Lower leg skin (tissue), 4 donors: Measurements from ENCODE around the gene OSTN. TPM values are rescaled to one million over a fixed set of nuclear protein-coding genes. Genes with fewer than 3 reads are reported as not detected.

Source experiments
- DNase-seq, 2 donors: peaks; one replicate each; pipeline ENCODE4 v3.0.0-alpha.2; 2019; ENCODE audit warnings: low spot score in 2 of 2
- H3K4me3 ChIP-seq: fragments of 200-600 bp; sonication (generic); 2 replicates; pipeline ENCODE4 v1.5.1; 2017; ENCODE audit warnings: mild to moderate bottlenecking, low read depth; ENCODE audit not compliant: poor library complexity, severe bottlenecking
- POLR2A ChIP-seq, 2 donors: fragments of 450-650 bp; IDR thresholded peaks; one replicate each; pipeline ENCODE4 v1.6.1; 2016 to 2017; ENCODE audit warnings: antibody characterized with exemption in 2 of 2, mild to moderate bottlenecking in 1 of 2, moderate library complexity in 1 of 2
- WGBS, 2 donors: methylation state at CpG; one replicate each; pipeline ENCODE4 v1.1.5; 2018; 5-methylcytosine and 5-hydroxymethylcytosine counted together
- intact Hi-C: fragments of 100-400 bp; cut with DNase I; formaldehyde crosslinking; loops from one replicate; pipeline ENCODE4 v1.15.0; 2023; ENCODE audit warnings: low total_unique reads
- total RNA-seq, 4 donors: library from RNA; depleted of rRNA; stranded (reverse); fragments of >200 nt; gene quantifications; one replicate each; pipeline ENCODE4 v1.1.0, GENCODE V29; 2016
- TF ChIP-seq, protein P1 (sequence below), 3 donors: fragments of 450-650 bp; IDR thresholded peaks; one replicate each; pipeline ENCODE4 v1.5.1; 2016; ENCODE audit warnings: antibody characterized with exemption in 3 of 3, mild to moderate bottlenecking in 3 of 3, moderate library complexity in 2 of 3

OSTN gene
- total RNA-seq, 4 donors from 2014 or later = not detected

- TF ChIP-seq, protein P1, sequence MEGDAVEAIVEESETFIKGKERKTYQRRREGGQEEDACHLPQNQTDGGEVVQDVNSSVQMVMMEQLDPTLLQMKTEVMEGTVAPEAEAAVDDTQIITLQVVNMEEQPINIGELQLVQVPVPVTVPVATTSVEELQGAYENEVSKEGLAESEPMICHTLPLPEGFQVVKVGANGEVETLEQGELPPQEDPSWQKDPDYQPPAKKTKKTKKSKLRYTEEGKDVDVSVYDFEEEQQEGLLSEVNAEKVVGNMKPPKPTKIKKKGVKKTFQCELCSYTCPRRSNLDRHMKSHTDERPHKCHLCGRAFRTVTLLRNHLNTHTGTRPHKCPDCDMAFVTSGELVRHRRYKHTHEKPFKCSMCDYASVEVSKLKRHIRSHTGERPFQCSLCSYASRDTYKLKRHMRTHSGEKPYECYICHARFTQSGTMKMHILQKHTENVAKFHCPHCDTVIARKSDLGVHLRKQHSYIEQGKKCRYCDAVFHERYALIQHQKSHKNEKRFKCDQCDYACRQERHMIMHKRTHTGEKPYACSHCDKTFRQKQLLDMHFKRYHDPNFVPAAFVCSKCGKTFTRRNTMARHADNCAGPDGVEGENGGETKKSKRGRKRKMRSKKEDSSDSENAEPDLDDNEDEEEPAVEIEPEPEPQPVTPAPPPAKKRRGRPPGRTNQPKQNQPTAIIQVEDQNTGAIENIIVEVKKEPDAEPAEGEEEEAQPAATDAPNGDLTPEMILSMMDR (IDR thresholded peaks at IDR 0.05) = no peak
- no peak for TF ChIP-seq POLR2A (IDR thresholded peaks at IDR 0.05)
- DNase-seq = no peak
- H3K4me3 ChIP-seq = no peak overlapping the region
- intact Hi-C loops = no loop called here
Observed at GRCh38 chr3:191192941-191193340, 6.1 kb upstream of the OSTN start.

DNA sequence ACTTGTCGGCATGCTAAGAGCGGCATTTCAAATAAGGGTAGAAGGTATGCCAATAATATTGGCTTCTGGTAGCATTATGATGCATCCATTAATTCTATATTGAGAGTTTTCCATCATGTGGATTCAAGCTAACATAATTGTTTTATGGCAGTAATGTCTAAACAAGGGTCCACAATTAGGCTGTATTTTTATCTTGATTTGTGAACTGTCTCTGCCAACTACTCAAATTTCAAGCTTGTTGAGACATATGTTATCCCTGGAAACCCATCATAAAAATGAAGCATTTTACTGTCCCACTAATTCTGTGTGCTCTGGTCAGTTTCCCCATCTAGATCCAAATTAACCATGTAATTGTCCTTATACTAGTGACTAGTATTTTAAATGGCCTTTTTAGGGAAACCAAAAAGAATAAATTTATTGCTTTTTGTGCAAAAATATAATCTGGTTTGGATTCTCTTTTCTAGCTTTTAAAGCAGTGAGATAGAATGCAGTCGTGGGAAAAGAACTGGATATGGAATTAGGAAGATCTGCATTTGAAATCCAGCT lies 1.2 kb upstream of the OSTN start:
- no peak overlapping the region for H3K4me3 ChIP-seq
- DNase-seq = no peak
- 52 to 63% methylated on average over 3 of the region's 3 CpGs for WGBS, 2 donors
- no peak for TF ChIP-seq POLR2A (IDR thresholded peaks at IDR 0.05)
- TF ChIP-seq, protein P1 (IDR thresholded peaks at IDR 0.05) = no peak
- intact Hi-C loops = no loop called here

DNA sequence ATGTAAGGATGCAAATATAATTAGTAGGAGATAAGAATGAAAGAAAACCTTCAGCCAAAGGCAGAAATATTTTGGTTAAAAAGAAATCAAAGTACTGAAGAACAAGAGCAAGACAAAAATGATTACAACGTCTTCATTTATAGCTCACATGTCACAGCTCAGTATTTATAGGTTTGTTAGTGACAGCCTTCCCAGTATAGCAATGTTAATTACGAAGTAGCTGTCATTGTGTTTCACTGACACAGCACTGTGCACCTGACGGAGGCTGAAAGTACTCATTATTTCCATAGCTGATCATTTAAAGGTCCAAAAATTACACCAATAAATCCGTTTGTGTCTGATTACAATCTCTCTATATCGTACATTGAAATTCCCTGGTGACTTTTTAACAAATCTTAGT lies 561 bp upstream of the OSTN start:
- 26 to 35% methylated on average over 5 of the region's 5 CpGs for WGBS, 2 donors
- H3K4me3 ChIP-seq = no peak overlapping the region
- TF ChIP-seq, protein P1 (IDR thresholded peaks at IDR 0.05) = no peak
- TF ChIP-seq POLR2A (IDR thresholded peaks at IDR 0.05) = no peak
- DNase-seq = no peak
- intact Hi-C loops = no loop called here

- WGBS, 2 donors = 83 to 87% methylated on average over 10 of the region's 10 CpGs
- no peak for DNase-seq
- TF ChIP-seq POLR2A (IDR thresholded peaks at IDR 0.05) = no peak
- TF ChIP-seq, protein P1 (IDR thresholded peaks at IDR 0.05) = no peak
- no peak overlapping the region for H3K4me3 ChIP-seq
- intact Hi-C loops = no loop called here
Observed at GRCh38 chr3:191210032-191210431, 11.0 kb downstream of the OSTN start.

DNA sequence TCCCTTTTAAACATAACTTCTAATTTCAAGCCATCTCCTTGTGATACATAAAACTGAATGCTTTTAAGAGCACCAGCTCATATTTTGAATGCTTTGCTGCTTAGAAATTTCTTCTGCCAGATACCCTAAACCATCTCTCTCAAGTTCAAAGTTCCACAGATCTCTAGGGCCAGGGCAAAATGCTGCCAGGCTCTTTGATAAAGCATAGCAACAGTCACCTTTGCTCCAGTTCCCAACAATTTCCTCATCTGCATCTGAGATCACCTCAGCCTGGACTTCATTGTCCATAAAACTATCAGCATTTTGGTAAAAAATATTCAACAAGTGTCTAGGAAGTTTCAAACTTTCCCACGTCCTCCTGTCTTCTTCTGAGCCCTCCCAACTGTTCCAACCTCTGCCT lies 17.5 kb downstream of the OSTN start:
- TF ChIP-seq, protein P1 (IDR thresholded peaks at IDR 0.05) = no peak
- TF ChIP-seq POLR2A (IDR thresholded peaks at IDR 0.05) = no peak
- H3K4me3 ChIP-seq = no peak overlapping the region
- 63% methylated on average over 1 of the region's 1 CpG for WGBS, 2 donors
- DNase-seq = no peak
- intact Hi-C loops = no loop called here

- no peak overlapping the region for H3K4me3 ChIP-seq
- TF ChIP-seq, protein P1 (IDR thresholded peaks at IDR 0.05) = no peak
- no peak for TF ChIP-seq POLR2A (IDR thresholded peaks at IDR 0.05)
- WGBS, 2 donors = 41 to 56% methylated on average over 1 of the region's 1 CpG
- no peak for DNase-seq
- intact Hi-C loops = no loop called here
Observed at GRCh38 chr3:191217301-191217700, 18.3 kb downstream of the OSTN start.
